IPS-20b (cell line): ENCODE data around the gene SLC26A5.
"Not testable (repeated sequence)": the region's sequence is repeated elsewhere in the genome, so short reads cannot be mapped to it uniquely, and the experiment has no call there.

ENCODE experiments used
- H3K27ac ChIP-seq: one replicate; pipeline ENCODE4 v1.5.1; 2013; ENCODE audit warnings: low read length
- H3K27me3 ChIP-seq: 2 replicates; pipeline ENCODE4 v1.6.1; 2013; ENCODE audit warnings: mild to moderate bottlenecking, low read length, inconsistent platforms; ENCODE audit not compliant: insufficient read depth
- H3K36me3 ChIP-seq: 2 replicates; pipeline ENCODE4 v1.6.1; 2013; ENCODE audit warnings: low read depth, mild to moderate bottlenecking, inconsistent platforms, low read length, moderate library complexity; ENCODE audit not compliant: insufficient read depth
- H3K4me1 ChIP-seq: 2 replicates; pipeline ENCODE4 v1.6.1; 2013; ENCODE audit warnings: mild to moderate bottlenecking, control low read depth, inconsistent platforms, low read length, moderate library complexity; ENCODE audit not compliant: insufficient read depth
- H3K4me3 ChIP-seq: 2 replicates; pipeline ENCODE4 v1.5.1; 2013; ENCODE audit warnings: mild to moderate bottlenecking, low read length, inconsistent platforms
- H3K9ac ChIP-seq: 2 replicates; pipeline ENCODE4 v1.6.1; 2013; ENCODE audit warnings: low read depth, mild to moderate bottlenecking, inconsistent platforms, low read length, moderate library complexity
- H3K9me3 ChIP-seq: 2 replicates; pipeline ENCODE4 v1.6.1; 2013; ENCODE audit warnings: mild to moderate bottlenecking, low read depth, low read length, inconsistent platforms; ENCODE audit not compliant: insufficient read depth

The SLC26A5 gene

DNA sequence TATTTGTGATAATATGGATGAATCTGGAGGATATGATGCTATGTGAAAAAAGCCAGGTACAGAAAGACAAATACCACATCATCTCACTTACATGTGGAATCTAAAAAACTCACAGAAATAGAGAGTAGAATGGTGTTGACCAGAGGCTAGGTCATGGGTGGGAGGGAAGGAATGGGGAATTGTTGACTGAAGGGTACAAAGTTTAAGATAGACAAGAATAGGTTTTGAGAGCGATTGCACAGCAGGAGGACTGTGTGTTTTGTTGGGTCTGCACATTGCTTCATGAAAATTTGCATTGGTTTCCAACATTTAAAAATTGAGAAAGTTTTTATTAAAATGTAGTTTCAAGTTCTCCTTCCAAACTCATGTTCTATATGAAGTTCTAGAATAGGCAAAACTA is 8.4 kb downstream of the SLC26A5 start:
- Histone ChIP-seq H3K36me3 (no peaks in the 10 kb centered on the region), H3K4me1 (no peaks in the 10 kb centered on the region), H3K4me3 (no peak overlapping the region), H3K9ac (no peak overlapping the region), H3K9me3 (no peaks in the 10 kb centered on the region), H3K27me3 (peaks cover 10% of the 10 kb centered on the region), H3K27ac (no peak overlapping the region)

DNA sequence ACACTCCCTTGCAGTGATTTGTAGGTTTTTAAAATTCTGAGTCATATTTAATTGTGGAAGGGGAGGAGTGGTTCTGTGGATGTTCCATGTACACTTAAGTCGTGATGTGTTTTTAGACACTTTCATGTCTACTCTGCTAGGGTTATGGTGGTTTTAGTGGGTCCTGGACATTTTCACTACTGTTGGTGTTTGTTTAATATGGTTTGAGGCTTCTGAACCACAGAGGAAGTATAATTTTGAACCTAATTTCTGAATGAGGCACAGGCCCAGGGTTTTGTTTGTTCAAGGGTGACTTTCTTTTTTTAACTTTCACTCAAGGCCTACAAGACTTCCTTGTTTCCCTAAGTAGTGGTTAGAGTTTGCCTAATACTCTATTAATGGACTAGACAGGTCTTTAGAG is 13.3 kb downstream of the SLC26A5 start:
- Histone ChIP-seq H3K4me1 (no peaks in the 10 kb centered on the region), H3K27ac (no peak overlapping the region), H3K9ac (no peak overlapping the region), H3K9me3 (no peaks in the 10 kb centered on the region), H3K36me3 (no peaks in the 10 kb centered on the region), H3K27me3 (0 out of 2 replicates have a peak, but pooled peaks cover 6% of the 10 kb centered on the region), H3K4me3 (no peak overlapping the region)

DNA sequence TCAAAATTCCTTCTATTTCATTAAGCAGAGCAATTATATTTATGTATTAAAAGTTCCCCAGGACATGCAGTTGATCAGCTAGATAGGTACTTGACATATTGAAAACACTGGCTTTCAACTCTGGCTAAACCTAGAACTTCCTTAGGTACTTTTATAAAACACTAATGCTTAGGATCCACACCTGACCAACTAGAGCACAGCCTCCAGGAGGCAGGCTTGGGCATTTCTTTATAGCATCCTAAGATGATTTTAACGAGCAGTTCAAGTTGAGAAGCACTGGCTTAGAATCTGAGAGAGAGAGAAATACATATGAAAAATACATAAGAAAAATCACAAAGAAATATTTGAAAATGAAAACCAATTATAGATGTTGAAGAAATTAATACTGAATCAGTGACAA is 20.8 kb downstream of the SLC26A5 start:
- Histone ChIP-seq H3K36me3 (no peaks in the 10 kb centered on the region), H3K4me1 (no peaks in the 10 kb centered on the region), H3K27ac (no peak overlapping the region), H3K9ac (no peak overlapping the region), H3K4me3 (no peak overlapping the region), H3K9me3 (no peaks in the 10 kb centered on the region), H3K27me3 (no peaks in the 10 kb centered on the region)

DNA sequence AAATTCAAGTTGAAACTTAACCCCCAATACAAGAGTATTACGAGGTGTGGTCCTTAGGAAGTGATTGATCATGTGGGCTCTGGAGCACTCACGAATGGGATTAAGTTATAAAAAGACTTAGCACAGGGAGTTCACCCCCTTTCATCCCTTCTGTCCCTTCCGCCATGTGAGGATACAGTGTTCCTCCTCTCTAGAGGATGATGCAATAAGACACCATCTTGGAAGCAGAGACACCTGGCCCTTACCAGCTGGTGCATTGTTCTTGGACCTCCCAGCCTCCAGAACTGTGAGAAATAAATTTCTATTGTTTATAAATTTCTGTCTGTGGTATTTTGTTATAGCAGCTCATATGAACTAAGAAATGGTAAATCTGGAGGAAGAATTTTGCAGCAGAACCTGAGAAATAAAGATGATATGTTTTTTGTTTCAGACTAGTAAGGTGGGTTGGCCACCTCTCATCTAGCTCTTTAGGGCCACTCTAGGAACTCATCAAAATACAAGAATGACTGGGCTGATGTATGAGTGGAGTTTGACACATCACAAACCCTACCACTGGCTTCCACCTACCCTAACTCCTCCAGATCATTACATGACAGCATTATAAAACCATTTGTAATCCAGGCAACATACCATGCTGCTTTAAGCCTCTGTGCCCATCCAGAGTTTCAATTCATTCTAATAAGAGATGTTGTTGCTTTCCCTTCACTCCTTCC is 22.4 kb downstream of the SLC26A5 start:
- Histone ChIP-seq H3K4me1 (no peaks in the 10 kb centered on the region), H3K27ac (no peak overlapping the region), H3K27me3 (no peaks in the 10 kb centered on the region), H3K4me3 (no peak overlapping the region), H3K9ac (no peak overlapping the region), H3K9me3 (no peaks in the 10 kb centered on the region), H3K36me3 (no peaks in the 10 kb centered on the region)

DNA sequence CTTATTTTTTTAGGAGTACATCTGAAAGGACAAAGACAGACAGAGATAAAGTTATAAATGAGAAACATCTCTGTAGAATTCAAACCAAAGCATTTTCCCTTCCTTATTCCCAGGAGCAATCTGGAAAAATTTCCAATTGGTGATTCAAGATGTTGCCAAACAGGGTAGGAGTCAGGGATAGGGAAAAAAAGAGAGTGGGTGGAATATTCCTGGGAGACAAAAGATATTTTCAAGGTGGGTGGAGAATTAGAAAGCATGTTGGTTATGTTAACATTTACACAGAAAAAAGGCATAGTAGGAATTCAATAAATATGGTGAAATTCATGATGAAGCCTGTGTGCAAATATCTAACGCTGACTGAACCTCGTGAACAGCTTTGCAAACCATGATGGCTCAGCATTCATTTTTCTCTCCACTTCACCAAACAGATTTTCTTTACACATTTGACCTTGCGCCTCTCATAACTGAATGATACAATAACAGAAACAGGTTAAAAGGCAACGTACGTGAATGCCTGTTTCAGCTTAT is 25.1 kb downstream of the SLC26A5 start:
- Histone ChIP-seq H3K27ac (no peak overlapping the region), H3K9ac (no peak overlapping the region), H3K4me1 (no peaks in the 10 kb centered on the region), H3K27me3 (no peaks in the 10 kb centered on the region), H3K4me3 (no peak overlapping the region), H3K36me3 (no peaks in the 10 kb centered on the region), H3K9me3 (no peaks in the 10 kb centered on the region)

DNA sequence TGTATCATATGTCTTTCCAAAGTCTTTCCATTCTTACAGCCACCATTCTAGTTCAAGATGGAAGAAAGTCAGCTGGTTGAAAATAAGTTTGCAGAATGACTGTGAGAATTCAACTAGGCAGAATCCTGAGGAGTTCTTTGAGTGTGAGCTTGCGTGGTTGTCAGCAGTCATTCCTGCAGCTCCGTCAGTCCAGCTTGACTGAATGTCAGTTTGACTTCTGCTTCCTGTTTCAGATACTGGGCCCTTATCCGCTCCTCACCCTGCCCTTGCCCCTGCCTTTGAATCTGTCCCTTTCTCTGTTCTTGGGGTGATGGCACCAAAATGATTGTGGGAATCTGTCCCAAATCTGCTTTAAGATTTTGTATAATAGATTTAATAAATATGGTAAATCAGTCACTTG is 27.8 kb downstream of the SLC26A5 start:
- H3K27me3 ChIP-seq, result no peaks in the 10 kb centered on the region

DNA sequence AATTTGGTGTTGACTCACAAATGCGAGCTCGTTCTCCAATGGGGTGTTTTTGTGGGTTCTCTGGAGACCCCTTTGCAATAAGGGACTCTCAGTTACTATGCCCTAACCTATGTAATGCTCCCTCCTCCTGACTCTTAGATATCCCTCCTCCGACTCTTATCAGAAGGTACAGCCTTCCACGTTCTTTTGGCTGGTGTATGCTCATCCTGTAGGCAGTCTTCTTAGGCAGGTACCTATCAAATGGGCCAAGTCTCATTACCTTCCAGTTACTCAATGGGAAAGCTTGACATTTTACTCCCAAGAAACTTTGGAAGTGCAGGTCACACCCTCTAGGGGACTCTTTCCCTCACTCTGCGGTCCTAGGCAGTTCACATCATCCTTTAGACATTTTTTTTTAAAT is 32.6 kb downstream of the SLC26A5 start:
- Histone ChIP-seq H3K4me1 (no peaks in the 10 kb centered on the region), H3K9ac (no peak overlapping the region), H3K36me3 (no peaks in the 10 kb centered on the region), H3K4me3 (no peak overlapping the region), H3K27ac (no peak overlapping the region), H3K27me3 (no peaks in the 10 kb centered on the region), H3K9me3 (no peaks in the 10 kb centered on the region)

More for the DNA sequence above, 27.8 kb downstream of the SLC26A5 start:
- Histone ChIP-seq H3K27ac (no peak overlapping the region), H3K36me3 (no peaks in the 10 kb centered on the region), H3K4me3 (no peak overlapping the region), H3K4me1 (no peaks in the 10 kb centered on the region), H3K9me3 (no peaks in the 10 kb centered on the region), H3K9ac (no peak overlapping the region)

DNA sequence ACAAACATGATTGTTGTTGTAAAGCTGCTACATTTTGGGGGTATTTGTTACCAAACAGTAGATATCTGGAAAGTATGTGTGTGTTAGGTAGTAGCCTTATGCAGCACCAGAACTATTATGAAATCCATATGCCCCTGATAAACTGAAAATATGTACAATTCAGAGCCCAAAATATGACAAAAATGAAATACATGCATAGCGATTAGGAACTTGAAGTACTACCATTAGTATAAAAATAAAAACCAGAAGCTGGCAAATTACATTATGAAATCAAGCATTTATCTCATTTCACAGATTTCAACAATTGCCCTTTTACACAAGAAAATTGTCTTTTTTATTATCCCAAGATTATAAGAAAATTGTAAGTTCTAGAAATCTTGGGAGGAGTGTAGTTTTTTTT is 33.9 kb downstream of the SLC26A5 start:
- Histone ChIP-seq H3K4me3 (no peak overlapping the region), H3K4me1 (no peaks in the 10 kb centered on the region), H3K36me3 (no peaks in the 10 kb centered on the region), H3K27me3 (no peaks in the 10 kb centered on the region), H3K27ac (no peak overlapping the region), H3K9me3 (no peaks in the 10 kb centered on the region), H3K9ac (no peak overlapping the region)

DNA sequence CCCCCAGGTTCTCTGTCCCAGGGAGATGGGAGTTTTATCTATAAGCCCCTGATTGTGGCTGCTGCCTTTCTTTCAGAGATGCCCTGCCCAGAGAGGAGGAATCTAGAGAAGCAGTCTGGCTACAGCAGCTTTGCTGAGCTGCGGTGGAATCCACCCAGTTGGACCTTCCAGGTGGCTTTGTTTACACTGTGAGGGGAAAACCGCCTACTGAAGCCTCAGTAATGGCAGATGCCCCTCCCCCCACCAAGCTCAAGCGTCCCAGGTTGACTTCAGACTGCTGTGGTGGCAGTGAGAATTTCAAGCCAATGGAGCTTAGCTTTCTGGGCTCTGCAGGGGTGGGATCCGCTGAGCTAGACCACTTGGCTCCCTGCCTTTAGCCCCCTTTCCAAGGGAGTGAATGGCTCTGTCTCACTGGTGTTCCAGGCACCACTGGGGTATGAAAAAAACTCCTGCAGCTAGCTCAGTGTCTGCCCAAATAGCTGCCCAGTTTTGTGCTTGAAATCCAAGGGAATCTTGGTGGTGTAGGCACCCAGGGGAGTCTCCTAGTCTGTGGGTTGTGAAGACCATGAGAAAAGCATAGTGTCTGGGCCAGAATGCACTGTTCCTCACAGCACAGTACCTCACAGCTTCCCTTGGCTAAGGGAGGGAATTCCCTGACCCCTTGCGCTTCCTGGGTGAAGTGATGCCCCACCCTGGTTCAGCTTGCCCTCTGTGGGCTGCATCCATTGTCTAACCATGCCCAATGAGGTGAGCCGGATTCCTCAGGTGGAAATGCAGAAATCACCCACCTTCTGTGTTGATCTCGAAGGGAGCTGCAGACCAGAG is 40.0 kb downstream of the SLC26A5 start:
- H3K36me3 ChIP-seq, H3K27me3 ChIP-seq, H3K4me1 ChIP-seq, H3K27ac ChIP-seq, H3K9me3 ChIP-seq, H3K9ac ChIP-seq, H3K4me3 ChIP-seq: not testable (repeated sequence)

DNA sequence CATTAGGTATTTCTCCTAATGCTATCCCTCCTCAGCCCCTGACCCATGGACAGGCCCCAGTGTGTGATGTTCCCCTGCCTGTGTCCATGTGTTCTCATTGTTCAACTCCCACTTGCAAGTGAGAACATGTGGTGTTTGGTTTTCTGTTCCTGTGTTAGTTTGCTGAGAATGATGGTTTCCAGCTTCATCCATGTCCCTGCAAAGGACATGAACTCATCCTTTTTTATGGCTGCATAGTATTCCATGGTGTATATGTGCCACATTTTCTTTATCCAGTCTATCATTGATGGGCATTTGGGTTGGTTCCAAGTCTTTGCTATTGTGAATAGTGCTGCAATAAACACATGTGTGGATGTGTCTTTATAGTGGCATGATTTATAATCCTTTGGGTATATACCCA is 46.3 kb downstream of the SLC26A5 start:
- H3K4me3 ChIP-seq, H3K9me3 ChIP-seq, H3K27me3 ChIP-seq, H3K4me1 ChIP-seq, H3K36me3 ChIP-seq, H3K27ac ChIP-seq, H3K9ac ChIP-seq: not testable (repeated sequence)

DNA sequence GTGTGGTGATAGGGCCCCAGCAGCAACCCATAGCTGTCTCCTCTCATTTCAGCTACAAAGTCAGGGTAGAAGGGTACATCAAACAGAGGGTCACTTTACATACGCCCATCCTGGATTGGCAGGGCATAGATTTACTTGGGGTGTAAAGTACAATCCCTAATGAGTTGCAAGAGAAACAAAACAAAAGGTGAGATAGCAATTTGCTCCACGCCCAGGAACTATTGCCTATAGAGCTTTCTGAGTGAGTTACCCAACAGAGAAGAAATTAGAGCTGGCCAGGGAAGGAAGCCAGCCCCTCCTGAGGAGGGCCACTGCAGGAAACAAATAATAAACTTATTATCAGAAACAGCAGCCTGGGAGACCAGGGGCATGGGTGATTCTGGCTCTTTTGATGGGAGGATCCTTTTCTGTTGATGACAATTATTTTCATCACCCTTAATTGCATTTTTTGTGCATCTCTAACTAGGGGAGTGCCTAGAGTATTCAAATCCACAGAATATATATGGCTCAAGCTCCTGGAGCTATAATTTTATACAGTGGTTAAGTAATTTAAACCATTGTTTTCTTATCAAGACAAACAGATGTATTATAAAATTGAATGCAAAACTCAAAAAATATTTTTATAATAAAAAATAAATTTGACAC is 47.4 kb downstream of the SLC26A5 start:
- no peaks in the 10 kb centered on the region for H3K36me3 ChIP-seq
- H3K4me3 ChIP-seq, result no peak overlapping the region
- H3K27ac ChIP-seq, result no peak overlapping the region

More for the DNA sequence above, 47.4 kb downstream of the SLC26A5 start:
- Histone ChIP-seq H3K9ac (no peak overlapping the region), H3K4me1 (no peaks in the 10 kb centered on the region), H3K27me3 (no peaks in the 10 kb centered on the region), H3K9me3 (no peaks in the 10 kb centered on the region)
